ENCODE measurements around the gene RHOF.

Gene RHOF

GRCh38 chr12:121793440-121793837, at the start of gene RHOF:
RHOF (minus strand) TSS chr12:121793688; CDS start chr12:121793633, 55 bp downstream.
- no peak for FAIRE-seq

- no peak for FAIRE-seq
Observed at GRCh38 chr12:121839993-121840761, 46.7 kb upstream of the RHOF start.

- no peak for FAIRE-seq
Observed at GRCh38 chr12:121839106-121839992, 45.9 kb upstream of the RHOF start.

GRCh38 chr12:121838126-121838525, 44.6 kb upstream of the RHOF start:
- no peak for FAIRE-seq

- FAIRE-seq, result no peak
Observed at GRCh38 chr12:121837680-121838079, 44.2 kb upstream of the RHOF start.

GRCh38 chr12:121831571-121832245, 38.2 kb upstream of the RHOF start:
- no peak for FAIRE-seq

GRCh38 chr12:121830588-121831265, 37.2 kb upstream of the RHOF start:
- no peak for FAIRE-seq

- no peak for FAIRE-seq
Observed at GRCh38 chr12:121830134-121830533, 36.6 kb upstream of the RHOF start.

- FAIRE-seq, result no peak
Observed at GRCh38 chr12:121829250-121829918, 35.9 kb upstream of the RHOF start.

GRCh38 chr12:121828826-121829225, 35.3 kb upstream of the RHOF start:
- FAIRE-seq, result no peak

- no peak for FAIRE-seq
Observed at GRCh38 chr12:121828306-121828705, 34.8 kb upstream of the RHOF start.

- FAIRE-seq, result no peak
Observed at GRCh38 chr12:121827351-121828099, 34.0 kb upstream of the RHOF start.

GRCh38 chr12:121826318-121827150, 33.0 kb upstream of the RHOF start:
- no peak for FAIRE-seq

- no peak for FAIRE-seq
Observed at GRCh38 chr12:121825041-121825523, 31.6 kb upstream of the RHOF start.

- FAIRE-seq, result no peak
Observed at GRCh38 chr12:121823727-121824115, 30.2 kb upstream of the RHOF start.

- FAIRE-seq, result no peak
Observed at GRCh38 chr12:121823101-121823726, 29.7 kb upstream of the RHOF start.

- FAIRE-seq, result no peak
Observed at GRCh38 chr12:121822393-121823100, 29.1 kb upstream of the RHOF start.

- FAIRE-seq, result no peak
Observed at GRCh38 chr12:121820056-121820455, 26.6 kb upstream of the RHOF start.
